Putamen (tissue), 1 donor: Measurements from ENCODE around the gene TMEM92.

Source experiments
- DNase-seq: peaks from one replicate; pipeline ENCODE4 v3.0.0-alpha.2; 2016; ENCODE audit warnings: low spot score

Gene TMEM92

DNA sequence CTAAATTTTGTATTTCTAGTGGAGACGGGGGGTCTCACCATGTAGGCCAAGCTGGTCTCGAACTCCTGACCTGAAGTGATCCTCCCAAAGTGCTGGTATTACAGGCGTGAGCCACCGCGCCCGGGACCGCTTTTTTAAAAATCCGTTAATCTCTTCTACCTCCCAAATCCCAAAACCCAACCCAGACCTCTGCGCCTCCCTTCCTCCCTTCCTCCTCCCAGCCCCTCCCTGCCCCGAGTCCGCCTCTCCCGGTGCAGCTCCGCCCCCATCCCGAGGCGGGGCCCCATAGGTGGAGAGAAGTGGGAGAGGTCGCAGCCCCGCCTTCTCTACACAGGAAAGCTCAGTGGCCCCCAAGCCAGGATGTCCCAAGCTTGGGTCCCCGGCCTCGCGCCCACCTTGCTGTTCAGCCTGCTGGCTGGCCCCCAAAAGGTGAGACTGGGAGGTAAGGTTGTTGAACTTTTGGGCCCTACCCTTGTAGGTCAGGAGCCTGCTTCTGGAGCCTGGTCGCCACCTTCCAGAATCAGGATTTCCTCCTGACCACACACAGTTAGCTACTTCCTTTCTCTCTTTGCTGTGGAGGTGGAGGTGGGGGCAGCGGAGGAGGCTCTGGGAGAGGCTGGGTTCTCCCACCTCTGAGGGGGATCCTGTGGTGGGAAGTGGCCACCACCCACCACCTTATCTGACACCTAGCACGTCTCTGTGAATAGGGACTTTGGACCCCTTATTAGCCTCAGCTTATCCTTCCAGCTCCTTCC, at the start of gene TMEM92:
TMEM92 (plus strand) TSS at position 325 of the 755 bp plus-strand sequence; CDS start at position 361, 36 bp downstream.
- DNase-seq: no peak

DNA sequence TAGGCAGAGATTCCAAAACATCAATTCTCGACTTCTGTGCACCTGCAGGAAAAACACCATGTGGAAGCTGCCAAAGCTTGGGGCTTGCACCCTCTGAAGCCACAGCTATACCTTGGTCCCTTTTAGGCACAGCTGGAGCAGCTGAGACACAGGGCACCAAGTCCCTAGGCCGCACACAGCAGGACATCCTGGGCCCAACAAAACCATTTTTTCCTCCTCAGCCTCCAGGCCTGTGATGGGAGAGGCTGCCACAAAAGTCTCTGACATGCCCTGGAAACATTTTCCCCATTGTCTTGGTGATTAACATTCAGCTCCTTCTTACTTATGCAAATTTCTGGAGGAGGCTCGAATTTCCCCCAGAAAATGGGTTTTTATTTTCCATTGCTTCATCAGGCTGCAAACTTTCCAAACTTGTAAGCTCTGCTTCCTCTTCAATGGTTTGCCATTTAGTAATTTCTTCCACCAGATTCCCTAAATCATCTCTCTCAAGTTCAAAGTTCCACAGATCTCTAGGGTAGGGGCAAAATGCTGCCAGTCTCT, 48.5 kb upstream of the TMEM92 start:
- DNase-seq: no peak

DNA sequence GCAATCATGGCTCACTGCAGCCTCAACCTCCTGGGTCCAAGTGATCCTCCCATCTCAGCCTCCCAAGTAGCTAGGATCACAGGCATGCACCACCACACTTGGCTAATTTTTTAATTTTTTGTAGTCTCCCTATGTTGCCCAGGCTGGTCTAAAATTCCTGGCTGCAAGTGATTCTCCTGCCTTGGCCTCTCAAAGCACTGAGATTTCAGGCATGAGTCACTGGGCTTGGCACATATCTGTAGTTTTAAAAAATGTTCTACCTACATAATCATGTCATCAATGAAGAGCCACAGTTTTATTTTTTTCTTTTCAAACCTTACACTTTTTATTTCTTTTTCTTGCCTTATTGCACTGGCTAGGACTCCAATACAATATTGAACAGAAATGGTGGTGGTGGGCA, 39.7 kb upstream of the TMEM92 start:
- DNase-seq: no peak

DNA sequence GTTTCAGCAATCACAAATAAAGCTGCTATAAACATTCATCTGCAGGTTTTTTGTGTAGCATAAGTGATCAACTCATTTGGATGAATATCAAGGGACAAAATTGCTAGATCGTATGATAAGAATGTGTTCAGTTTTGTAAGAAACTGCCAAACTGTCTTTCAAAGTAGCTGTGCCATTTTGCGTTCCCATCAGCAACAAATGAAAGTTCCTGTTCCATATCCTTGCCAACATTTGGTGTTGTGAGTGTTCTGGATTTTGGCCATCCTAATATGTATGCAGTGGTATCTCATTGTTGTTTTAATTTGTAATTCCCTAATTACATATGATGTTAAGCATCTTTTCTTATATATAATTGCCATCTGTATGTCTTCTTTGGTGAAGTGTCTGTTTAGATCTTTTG, 36.4 kb upstream of the TMEM92 start:
- DNase-seq: no peak

DNA sequence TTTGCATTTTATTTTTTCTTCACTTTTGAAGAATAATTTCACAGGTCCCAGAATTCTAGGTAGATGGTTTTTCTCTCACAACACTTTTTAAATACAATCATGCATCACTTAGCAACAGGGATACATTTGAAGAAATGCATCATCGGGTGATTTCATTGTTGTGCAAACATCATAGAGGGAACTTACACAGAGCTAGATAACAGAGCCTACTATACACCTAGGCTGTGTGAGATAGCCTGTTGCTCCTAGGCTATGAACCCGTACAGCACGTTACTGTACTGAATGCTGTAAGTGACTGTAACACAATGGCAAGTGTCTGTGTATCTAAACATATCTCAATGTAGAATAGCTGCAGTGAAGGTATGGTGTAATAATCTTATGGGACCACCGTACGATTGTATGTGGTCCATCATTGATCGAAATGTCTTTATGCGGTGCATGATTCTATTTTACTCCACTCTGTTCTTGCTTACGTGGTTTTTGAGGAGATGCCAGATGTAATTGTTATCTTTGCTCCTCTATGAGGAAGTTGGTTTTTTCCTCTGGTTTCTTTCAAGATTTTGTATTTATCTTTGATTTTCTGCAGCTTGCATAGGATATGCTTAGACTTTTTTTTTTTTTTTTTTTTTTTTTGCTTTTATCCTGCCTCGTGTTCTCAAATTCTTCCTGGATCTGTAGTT, 35.5 kb upstream of the TMEM92 start:
- no peak for DNase-seq

DNA sequence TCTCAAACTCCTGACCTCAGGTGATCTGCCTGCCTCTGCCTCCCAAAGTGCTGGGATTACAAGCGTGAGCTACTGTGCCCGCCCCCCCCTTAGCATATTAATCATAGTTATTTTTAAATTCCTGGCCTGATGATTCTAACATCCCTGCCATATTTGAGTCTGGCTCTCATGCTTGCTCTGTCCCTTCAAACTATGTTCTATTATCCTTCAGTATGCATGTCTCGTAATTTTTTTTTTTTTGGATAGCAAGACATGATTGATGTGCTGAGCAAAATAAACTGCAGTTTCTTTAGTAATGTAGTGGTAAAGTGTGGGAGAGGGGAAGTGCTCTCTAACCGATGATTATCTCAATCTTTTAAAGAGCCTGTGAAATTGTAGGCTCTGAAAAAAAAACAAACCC, 34.3 kb upstream of the TMEM92 start:
- DNase-seq: no peak

GRCh38 chr17:50240851-50241250, 33.4 kb upstream of the TMEM92 start:
- no peak for DNase-seq

DNA sequence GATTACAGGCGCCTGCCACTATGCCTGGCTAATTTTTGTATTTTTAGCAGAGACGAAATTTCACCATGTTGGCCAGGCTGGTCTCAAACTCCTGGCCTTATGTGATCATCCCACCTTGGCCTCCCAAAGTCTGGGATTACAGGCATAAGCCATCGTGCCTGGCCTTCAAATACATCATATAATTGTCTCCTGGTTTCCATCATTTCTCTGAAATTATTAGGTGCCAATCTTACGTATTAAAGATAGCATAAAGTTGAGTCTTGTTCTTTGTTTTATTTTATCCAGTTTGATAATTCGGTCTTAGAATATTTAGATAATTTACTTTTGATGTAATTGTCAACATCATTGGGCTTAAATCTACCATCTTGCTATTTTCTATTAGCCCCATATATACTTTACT, 32.8 kb upstream of the TMEM92 start:
- no peak for DNase-seq

DNA sequence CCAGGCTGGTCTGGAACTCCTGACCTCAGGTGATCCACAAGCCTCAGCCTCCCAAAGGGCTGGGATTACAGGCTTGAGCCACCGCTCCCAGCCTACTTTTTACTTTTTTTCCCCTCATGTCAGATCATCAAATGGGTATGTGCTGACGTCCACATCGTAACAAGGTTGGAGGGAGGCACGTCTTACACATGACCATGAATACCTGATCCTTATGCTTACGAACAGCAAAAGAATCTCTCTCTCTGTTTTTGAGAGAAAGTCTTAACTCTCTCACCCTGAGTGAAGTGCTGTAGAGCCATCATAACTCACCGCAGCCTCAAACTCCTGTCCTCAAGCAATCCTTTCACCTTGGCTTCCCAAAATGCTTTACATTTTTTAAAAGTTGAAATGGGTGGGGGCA, 29.5 kb upstream of the TMEM92 start:
- no peak for DNase-seq

- no peak for DNase-seq
Observed at GRCh38 chr17:50248255-50248654, 26.0 kb upstream of the TMEM92 start.

GRCh38 chr17:50252781-50253180, 21.5 kb upstream of the TMEM92 start:
- DNase-seq: no peak

GRCh38 chr17:50255766-50256635, 18.3 kb upstream of the TMEM92 start:
- no peak for DNase-seq

DNA sequence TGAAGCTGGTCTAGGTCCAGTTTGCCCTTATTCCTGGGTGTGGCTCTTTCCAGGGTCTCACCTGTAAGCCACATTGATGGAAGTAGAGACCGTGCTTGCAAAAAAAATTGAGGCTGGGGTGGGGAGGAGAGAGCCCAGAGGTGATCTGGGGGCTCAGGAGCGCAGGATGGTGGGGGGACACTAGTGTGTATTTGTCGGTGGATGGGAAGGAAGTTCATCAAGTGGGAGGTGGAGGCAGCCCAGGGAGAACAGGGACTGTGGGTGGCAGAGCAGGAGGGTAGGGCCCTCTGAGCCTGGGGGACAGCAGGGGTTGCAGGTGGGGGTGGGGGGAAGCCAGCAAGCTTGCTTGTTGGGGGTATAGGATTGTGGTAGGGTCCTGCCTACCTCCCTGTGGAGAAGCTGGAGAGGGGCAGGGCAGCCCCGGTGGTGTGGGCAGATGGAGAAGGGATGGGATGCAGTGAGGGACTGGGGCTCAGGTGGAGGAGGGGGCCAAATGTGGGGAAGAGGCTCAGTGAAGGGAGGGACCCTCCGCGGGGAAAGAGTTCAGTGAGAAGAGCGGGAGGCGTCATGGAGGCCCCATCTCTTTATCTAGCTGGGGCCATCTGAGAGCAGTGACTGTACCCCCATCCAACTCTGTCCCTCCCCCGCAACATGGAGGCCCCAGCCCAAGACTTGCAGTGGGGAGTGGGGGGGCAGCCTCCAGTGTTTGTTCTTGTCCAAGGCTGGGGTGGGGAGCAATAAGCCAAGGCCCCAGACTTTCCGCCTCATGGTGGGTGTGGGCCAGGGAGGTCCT, 17.2 kb upstream of the TMEM92 start:
- no peak for DNase-seq

GRCh38 chr17:50257676-50258224, 16.5 kb upstream of the TMEM92 start:
- DNase-seq: no peak

DNA sequence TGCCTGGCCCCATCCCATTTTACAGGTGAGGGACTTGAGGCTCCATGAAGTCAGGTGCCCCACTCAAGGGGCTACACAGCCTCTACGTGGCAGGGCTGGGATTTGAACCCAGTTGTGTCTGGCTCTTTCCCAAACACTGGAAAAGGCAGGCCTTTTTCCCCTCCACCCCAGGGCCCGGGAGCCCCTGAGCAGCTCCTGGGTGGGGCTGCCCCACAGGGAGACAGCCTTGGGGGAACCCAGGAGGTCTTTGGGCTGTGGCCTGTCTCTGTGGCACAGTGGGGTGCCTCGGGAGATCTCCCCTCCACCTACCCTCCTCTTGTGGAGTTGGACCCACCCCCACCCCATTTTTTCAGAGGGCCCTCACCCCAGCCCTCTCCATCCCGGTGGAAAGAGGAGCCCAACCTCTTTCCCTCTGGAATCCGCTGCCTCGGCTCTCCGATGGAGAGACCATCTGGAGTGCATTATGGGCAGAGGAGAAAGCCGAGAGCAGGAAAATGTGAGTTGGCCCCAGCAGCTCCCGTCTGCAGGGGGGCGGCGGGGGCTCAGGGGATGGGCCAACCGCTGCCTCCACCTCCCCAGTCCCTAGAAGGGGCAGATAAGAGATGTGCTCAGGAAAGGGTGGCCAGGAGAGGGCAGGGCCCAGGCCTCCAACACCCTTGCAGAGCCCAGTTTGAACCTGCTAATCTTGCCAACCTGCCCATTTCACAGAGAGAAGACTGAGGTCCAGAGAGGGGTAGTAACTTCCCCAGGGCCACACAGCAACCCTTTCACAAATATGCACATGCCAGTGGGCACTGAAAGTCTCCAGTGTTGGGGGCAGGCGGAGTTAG, 15.4 kb upstream of the TMEM92 start:
- no peak for DNase-seq

GRCh38 chr17:50259477-50260324, 14.6 kb upstream of the TMEM92 start:
- no peak for DNase-seq

GRCh38 chr17:50260501-50260911, 13.8 kb upstream of the TMEM92 start:
- DNase-seq: no peak

DNA sequence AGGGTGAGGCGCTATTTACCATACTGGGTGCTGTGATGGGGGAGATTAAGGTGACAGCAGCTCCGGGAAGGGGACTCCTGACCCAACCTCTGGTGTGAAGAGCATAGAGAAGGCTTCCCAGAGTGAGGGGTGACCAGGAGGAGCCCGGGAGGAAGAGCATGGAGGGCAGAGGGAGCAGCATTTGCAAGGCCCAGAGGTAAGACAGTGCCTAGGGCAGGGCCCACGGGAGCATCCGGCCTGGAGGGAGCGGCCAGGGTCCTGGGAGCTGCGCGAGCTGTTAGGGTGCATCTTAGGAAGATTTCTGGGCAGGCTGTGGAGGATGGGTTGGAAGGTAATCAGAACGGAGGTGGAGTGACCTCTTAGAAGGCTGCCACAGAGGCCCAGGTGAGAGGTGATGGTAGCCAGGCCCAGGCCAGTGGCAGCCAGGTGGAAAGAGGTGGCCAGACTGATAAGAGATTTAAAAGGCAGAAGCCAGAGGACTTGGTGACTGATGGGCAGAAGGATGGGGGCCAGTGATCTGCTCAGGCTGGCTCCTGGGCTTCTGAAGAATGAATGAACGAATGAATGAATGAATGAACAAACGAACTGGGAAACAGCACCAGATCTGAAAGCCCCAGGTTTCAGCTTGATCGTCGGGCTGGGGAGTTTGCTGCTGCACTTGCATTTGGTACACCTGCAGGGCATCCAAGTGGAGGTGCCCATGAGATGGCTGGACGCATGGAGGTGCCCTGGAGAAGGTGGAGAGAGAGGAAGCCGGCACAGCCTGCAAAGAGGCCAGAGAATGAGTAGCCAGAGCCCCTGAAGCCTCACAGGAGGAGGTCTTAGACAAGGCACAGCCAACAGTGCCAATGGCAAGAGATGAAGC, 13.0 kb upstream of the TMEM92 start:
- no peak for DNase-seq
